Gastroesophageal sphincter (tissue), 4 donors: ENCODE measurements around the gene ZRANB3. TPM values are rescaled to one million over a fixed set of nuclear protein-coding genes. Genes with fewer than 3 reads are reported as not detected.

ENCODE experiments used
- ATAC-seq: fragments of 150-250 bp; one replicate; pipeline ENCODE4 v1.9.1; 2016; ENCODE audit warnings: mild to moderate bottlenecking, moderate library complexity
- H3K27ac ChIP-seq, 4 donors: fragments of 200-600 bp; sonication (generic) in 3 of 4; 1 replicate in 3 of 4; 2 replicates in 1 of 4; pipeline ENCODE4 v1.5.1; 2016 to 2019
- H3K27me3 ChIP-seq: fragments of 200-600 bp; sonication (generic); one replicate; pipeline ENCODE4 v1.5.1; 2019
- H3K36me3 ChIP-seq, 2 donors: fragments of 200-600 bp; sonication (generic); one replicate each; pipeline ENCODE4 v1.5.1; 2019; ENCODE audit warnings: control low read depth in 1 of 2
- H3K4me1 ChIP-seq, 3 donors: fragments of 200-600 bp; sonication (generic); 1 replicate in 2 of 3; 2 replicates in 1 of 3; pipeline ENCODE4 v1.5.1; 2016 to 2019; ENCODE audit warnings: control low read depth in 2 of 3
- H3K4me3 ChIP-seq, 2 donors: fragments of 200-600 bp; sonication (generic); one replicate each; pipeline ENCODE4 v1.5.1; 2019; ENCODE audit warnings: mild to moderate bottlenecking in 1 of 2, moderate library complexity in 1 of 2
- H3K9me3 ChIP-seq, 3 donors: fragments of 200-600 bp; sonication (generic); one replicate each; pipeline ENCODE4 v1.5.1; 2017 to 2019; ENCODE audit warnings: control low read depth in 2 of 3
- CTCF ChIP-seq, 4 experiments: fragments of 200-600 bp in 2 of 4; fragments of 450-650 bp in 2 of 4; sonication (generic) in 1 of 4; IDR thresholded peaks; one replicate each; pipeline ENCODE4 v1.5.1; 2017 to 2019; ENCODE audit warnings: antibody characterized with exemption in 4 of 4, mild to moderate bottlenecking in 2 of 4, moderate library complexity in 2 of 4
- EP300 ChIP-seq: sonication (generic); formaldehyde crosslinking; IDR thresholded peaks from one replicate; pipeline ENCODE4 v1.6.1; 2017; ENCODE audit warnings: antibody characterized with exemption, mild to moderate bottlenecking
- POLR2A ChIP-seq, 2 donors: fragments of 450-650 bp; IDR thresholded peaks; one replicate each; pipeline ENCODE4 v1.6.1; 2017; ENCODE audit warnings: antibody characterized with exemption in 2 of 2, mild to moderate bottlenecking in 2 of 2, moderate library complexity in 1 of 2
- POLR2AphosphoS5 ChIP-seq: sonication (generic); formaldehyde crosslinking; IDR thresholded peaks from one replicate; pipeline ENCODE4 v1.6.1; 2017; ENCODE audit warnings: antibody characterized with exemption
- WGBS, 2 donors: methylation state at CpG; one replicate each; pipeline ENCODE4 v1.1.5; 2018; ENCODE audit warnings: low coverage in 1 of 2; 5-methylcytosine and 5-hydroxymethylcytosine counted together
- total RNA-seq, 4 donors: library from RNA; depleted of rRNA; stranded (reverse); fragments of >200 nt; gene quantifications; one replicate each; pipeline ENCODE4 v1.1.0, GENCODE V29; 2016

Gene ZRANB3
- total RNA-seq, result 1 to 10 TPM; 1.4 to 4.6 (median 2.4) TPM

GRCh38 chr2:135530313-135531230 is at the start of gene ZRANB3:
ZRANB3 (minus strand) TSS chr2:135531218.
- no peaks in the 10 kb centered on the region for H3K9me3 ChIP-seq
- ATAC-seq, result peak; percentile 88
- peak within 1 kb of the TSS; percentile 91 to 97 (median 93) for H3K27ac ChIP-seq
- peak within 1 kb of the TSS; percentile 78 to 93 for H3K4me3 ChIP-seq
- no peaks in the 10 kb centered on the region for H3K27me3 ChIP-seq
- H3K36me3 ChIP-seq, result no peaks in the 10 kb centered on the region
- peaks cover 0 to 21% (median 0%) of the 10 kb centered on the region in 3 donors for H3K4me1 ChIP-seq
- TF ChIP-seq POLR2AphosphoS5, result peak; percentile 6
- TF ChIP-seq EP300, result no peak
- no peak for TF ChIP-seq CTCF (IDR thresholded peaks at IDR 0.05)
- no peak for TF ChIP-seq POLR2A (IDR thresholded peaks at IDR 0.05)
- 1% methylated on average over 29 to 33 of the region's 46 CpGs for WGBS, 2 donors

- no peak for ATAC-seq
- Histone ChIP-seq H3K36me3 (peaks cover 4 to 13% of the 10 kb centered on the region in 2 donors), H3K27ac (no peak overlapping the region), H3K4me3 (no peak overlapping the region), H3K4me1 (no peaks in the 10 kb centered on the region), H3K27me3 (no peaks in the 10 kb centered on the region), H3K9me3 (no peaks in the 10 kb centered on the region)
- 89% methylated on average over 1 of the region's 1 CpG; no CpG with 5 or more reads in 1 of the 2 donors for WGBS, 2 donors
- TF ChIP-seq CTCF (IDR thresholded peaks at IDR 0.05) (no peak), POLR2AphosphoS5 (no peak), POLR2A (IDR thresholded peaks at IDR 0.05) (no peak), EP300 (no peak)
These were observed 42.6 kb upstream of the ZRANB3 start for GRCh38 chr2:135573620-135574019.

GRCh38 chr2:135570884-135571283 is 39.9 kb upstream of the ZRANB3 start:
- Histone ChIP-seq H3K4me1 (no peaks in the 10 kb centered on the region), H3K4me3 (no peak overlapping the region), H3K36me3 (peaks cover 4 to 13% of the 10 kb centered on the region in 2 donors), H3K27me3 (no peaks in the 10 kb centered on the region), H3K27ac (no peak overlapping the region), H3K9me3 (no peaks in the 10 kb centered on the region)
- TF ChIP-seq POLR2A (IDR thresholded peaks at IDR 0.05) (no peak), CTCF (IDR thresholded peaks at IDR 0.05) (no peak), POLR2AphosphoS5 (no peak), EP300 (no peak)
- no peak for ATAC-seq
- 77 to 100% methylated on average over 2 of the region's 2 CpGs for WGBS, 2 donors

- Histone ChIP-seq H3K4me1 (no peaks in the 10 kb centered on the region), H3K36me3 (no peaks in the 10 kb centered on the region), H3K27ac (no peak overlapping the region), H3K9me3 (no peaks in the 10 kb centered on the region), H3K4me3 (no peak overlapping the region), H3K27me3 (no peaks in the 10 kb centered on the region)
- ATAC-seq, result no peak
- 90 to 92% methylated on average over 2 to 4 of the region's 4 CpGs for whole genome bisulfite sequencing, 2 donors
- TF ChIP-seq POLR2A (IDR thresholded peaks at IDR 0.05) (no peak), EP300 (no peak), POLR2AphosphoS5 (no peak), CTCF (IDR thresholded peaks at IDR 0.05) (no peak)
These were observed 32.8 kb upstream of the ZRANB3 start for GRCh38 chr2:135563793-135564192.

GRCh38 chr2:135561925-135562324 is 30.9 kb upstream of the ZRANB3 start:
- Histone ChIP-seq H3K36me3 (no peaks in the 10 kb centered on the region), H3K27ac (no peak overlapping the region), H3K9me3 (no peaks in the 10 kb centered on the region), H3K4me1 (no peaks in the 10 kb centered on the region), H3K4me3 (no peak overlapping the region), H3K27me3 (no peaks in the 10 kb centered on the region)
- WGBS, 2 donors, result 92 to 93% methylated on average over 4 of the region's 4 CpGs
- TF ChIP-seq EP300, result no peak
- ATAC-seq, result no peak
